Hepatocyte (in vitro differentiated cells): ENCODE results near the gene GPR3. TPM values are rescaled to one million over a fixed set of nuclear protein-coding genes. Genes with fewer than 3 reads are reported as not detected.

Source experiments
- DNase-seq: peaks from one replicate; pipeline ENCODE4 v3.0.0-alpha.2; 2016; ENCODE audit warnings: low spot score
- H2AFZ ChIP-seq: fragments of 200-600 bp; sonication (generic); 2 replicates; pipeline ENCODE4 v1.6.0; 2016; ENCODE audit warnings: antibody characterized with exemption, mild to moderate bottlenecking
- H3K27ac ChIP-seq: fragments of 200-600 bp; sonication (generic); 2 replicates; pipeline ENCODE4 v1.5.1; 2016; ENCODE audit warnings: mild to moderate bottlenecking
- H3K27me3 ChIP-seq: fragments of 200-600 bp; sonication (generic); 2 replicates; pipeline ENCODE4 v1.6.1; 2016
- H3K36me3 ChIP-seq: fragments of 200-600 bp; sonication (generic); replicated peaks from 2 replicates; pipeline ENCODE4 v1.5.1; 2016; ENCODE audit warnings: low read depth; ENCODE audit not compliant: insufficient read depth
- H3K4me1 ChIP-seq: fragments of 200-600 bp; sonication (generic); 2 replicates; pipeline ENCODE4 v1.5.1; 2016; ENCODE audit warnings: mild to moderate bottlenecking, moderate library complexity; ENCODE audit not compliant: insufficient read depth
- H3K4me2 ChIP-seq: fragments of 200-600 bp; sonication (generic); 2 replicates; pipeline ENCODE4 v1.6.0; 2016
- H3K4me3 ChIP-seq: fragments of 200-600 bp; sonication (generic); 2 replicates; pipeline ENCODE4 v1.5.1; 2016; ENCODE audit warnings: mild to moderate bottlenecking
- H3K79me2 ChIP-seq: fragments of 200-600 bp; sonication (generic); 2 replicates; pipeline ENCODE4 v1.6.0; 2017; ENCODE audit warnings: mild to moderate bottlenecking
- H3K9me2 ChIP-seq: fragments of 200-600 bp; sonication (generic); replicated peaks from 2 replicates; pipeline ENCODE4 v1.6.0; 2017; ENCODE audit warnings: mild to moderate bottlenecking; ENCODE audit not compliant: insufficient read depth
- H3K9me3 ChIP-seq: fragments of 200-600 bp; sonication (generic); 2 replicates; pipeline ENCODE4 v1.5.1; 2016; ENCODE audit warnings: low read depth, mild to moderate bottlenecking
- H4K20me1 ChIP-seq: fragments of 200-600 bp; sonication (generic); 2 replicates; pipeline ENCODE4 v1.6.0; 2016; ENCODE audit warnings: mild to moderate bottlenecking; ENCODE audit not compliant: insufficient read depth, poor library complexity, severe bottlenecking
- CTCF ChIP-seq: fragments of 200-600 bp; sonication (generic); IDR thresholded peaks from 2 replicates; pipeline ENCODE4 v1.5.1; 2016; ENCODE audit warnings: antibody characterized with exemption, mild to moderate bottlenecking; ENCODE audit not compliant: poor library complexity
- EZH2 ChIP-seq: fragments of 200-600 bp; sonication (generic); IDR thresholded peaks from 2 replicates; pipeline ENCODE4 v1.6.1; 2016; ENCODE audit warnings: antibody characterized with exemption, mild to moderate bottlenecking, borderline replicate concordance
- EZH2phosphoT487 ChIP-seq: fragments of 200-600 bp; sonication (generic); IDR thresholded peaks from one replicate; pipeline ENCODE4 v1.6.1; 2018; ENCODE audit warnings: antibody characterized with exemption, mild to moderate bottlenecking, low read depth, moderate library complexity; ENCODE audit not compliant: unreplicated experiment, severe bottlenecking
- WGBS: methylation state at CpG from one replicate; pipeline ENCODE4 v1.1.6; 2016; ENCODE audit warnings: low lambda C conversion rate; ENCODE audit errors: missing lambda C conversion rate; 5-methylcytosine and 5-hydroxymethylcytosine counted together
- polyA plus RNA-seq: library from polyadenylated mRNA; unstranded; fragments of >200 nt; fragmentation: Nextera tagmentation; extraction: Ambion mirVana; gene quantifications from 2 replicates; pipeline ENCODE4 v1.2.1, GENCODE V29; 2016
- total RNA-seq: library from RNA; depleted of rRNA; stranded (reverse); fragments of >200 nt; gene quantifications from 2 replicates; pipeline ENCODE4 v1.2.3, GENCODE V29; 2014

GPR3 gene
- total and polyA plus RNA-seq, 2 experiments from 2014 or later, result 0.47 to 2.2 TPM

- TF ChIP-seq CTCF, result no peak
- no peak for TF ChIP-seq EZH2phosphoT487
- WGBS, result 40% methylated on average over 16 of the region's 17 CpGs
- Histone ChIP-seq H3K4me1 (peaks cover 38% of the 10 kb centered on the region), H3K4me2 (peak overlapping the region; percentile 64), H2AFZ (no peak overlapping the region), H3K27me3 (no peaks in the 10 kb centered on the region), H3K9me2 (no peaks in the 10 kb centered on the region), H3K4me3 (no peak overlapping the region), H3K79me2 (peaks cover 78% of the 10 kb centered on the region), H4K20me1 (peaks cover 23% of the 10 kb centered on the region), H3K36me3 (no peaks in the 10 kb centered on the region), H3K9me3 (no peaks in the 10 kb centered on the region), H3K27ac (peak overlapping the region; percentile 76)
- DNase-seq, result peak; percentile 28
Observed at GRCh38 chr1:27428316-27429028, 36.0 kb downstream of the GPR3 start.

- TF ChIP-seq EZH2, result no peak
- TF ChIP-seq EZH2phosphoT487, result no peak
- no peak for TF ChIP-seq CTCF
- Histone ChIP-seq H3K27ac (peak overlapping the region; percentile 76), H3K79me2 (peaks cover 78% of the 10 kb centered on the region), H3K36me3 (no peaks in the 10 kb centered on the region), H2AFZ (no peak overlapping the region), H3K4me1 (peaks cover 38% of the 10 kb centered on the region), H3K9me3 (no peaks in the 10 kb centered on the region), H3K4me2 (peak overlapping the region; percentile 64), H3K27me3 (no peaks in the 10 kb centered on the region), H3K4me3 (no peak overlapping the region), H3K9me2 (no peaks in the 10 kb centered on the region), H4K20me1 (peaks cover 23% of the 10 kb centered on the region)
- DNase-seq, result no peak
- WGBS, result 43% methylated on average over 2 of the region's 2 CpGs
Observed at GRCh38 chr1:27429029-27429425, 36.6 kb downstream of the GPR3 start.

GRCh38 chr1:27430903-27431600 lies 38.6 kb downstream of the GPR3 start:
- no peak overlapping the region for H3K4me2 ChIP-seq
- H3K9me2 ChIP-seq, result no peaks in the 10 kb centered on the region
- H3K27me3 ChIP-seq, result no peaks in the 10 kb centered on the region
- DNase-seq, result no peak
- TF ChIP-seq EZH2phosphoT487, result no peak
- no peak for TF ChIP-seq CTCF
- no peak for TF ChIP-seq EZH2
- no peaks in the 10 kb centered on the region for H3K36me3 ChIP-seq
- no peaks in the 10 kb centered on the region for H3K9me3 ChIP-seq
- no peak overlapping the region for H3K27ac ChIP-seq
- 82% methylated on average over 1 of the region's 1 CpG for WGBS
- H3K4me1 ChIP-seq, result peaks cover 44% of the 10 kb centered on the region
- peaks cover 39% of the 10 kb centered on the region for H4K20me1 ChIP-seq
- peaks cover 80% of the 10 kb centered on the region for H3K79me2 ChIP-seq
- H3K4me3 ChIP-seq, result no peak overlapping the region
- H2AFZ ChIP-seq, result no peak overlapping the region
